HG03066 (cell line): ENCODE measurements around the gene NUP62CL.

ENCODE experiments used
- ATAC-seq: cut with Tn5 transposase; IDR thresholded peaks from one replicate; pipeline ENCODE4 v1.9.1; 2021; ENCODE audit warnings: low read depth; ENCODE audit not compliant: unreplicated experiment

The NUP62CL gene

GRCh38 chrX:107154787-107155620 lies 51.2 kb downstream of the NUP62CL start:
- ATAC-seq = no peak

GRCh38 chrX:107153005-107153404 lies 53.2 kb downstream of the NUP62CL start:
- ATAC-seq = no peak

DNA sequence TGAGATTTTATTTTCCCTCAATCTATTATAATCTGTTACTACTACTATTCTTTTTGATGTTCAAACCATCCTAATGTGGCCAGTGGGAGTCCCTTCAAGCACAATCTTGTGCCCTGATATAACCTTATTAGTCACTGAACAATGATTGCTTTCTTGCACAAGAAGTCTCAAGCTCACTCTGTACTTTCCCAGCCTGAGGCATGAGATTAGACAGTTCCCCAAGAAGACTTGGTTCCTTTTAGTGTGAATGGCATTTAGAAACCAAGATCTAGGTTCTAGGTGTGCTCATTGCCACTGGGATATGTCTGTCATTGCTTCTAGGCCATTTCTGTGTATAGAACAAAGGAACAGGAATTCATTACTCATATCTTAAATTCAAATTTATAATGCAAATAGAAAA lies 59.6 kb downstream of the NUP62CL start:
- no peak for ATAC-seq

GRCh38 chrX:107135965-107136307 lies 70.3 kb downstream of the NUP62CL start:
- no peak for ATAC-seq

GRCh38 chrX:107135049-107135964 lies 70.9 kb downstream of the NUP62CL start:
- no peak for ATAC-seq

- ATAC-seq = no peak
These were observed 82.5 kb downstream of the NUP62CL start for GRCh38 chrX:107123750-107124149.

DNA sequence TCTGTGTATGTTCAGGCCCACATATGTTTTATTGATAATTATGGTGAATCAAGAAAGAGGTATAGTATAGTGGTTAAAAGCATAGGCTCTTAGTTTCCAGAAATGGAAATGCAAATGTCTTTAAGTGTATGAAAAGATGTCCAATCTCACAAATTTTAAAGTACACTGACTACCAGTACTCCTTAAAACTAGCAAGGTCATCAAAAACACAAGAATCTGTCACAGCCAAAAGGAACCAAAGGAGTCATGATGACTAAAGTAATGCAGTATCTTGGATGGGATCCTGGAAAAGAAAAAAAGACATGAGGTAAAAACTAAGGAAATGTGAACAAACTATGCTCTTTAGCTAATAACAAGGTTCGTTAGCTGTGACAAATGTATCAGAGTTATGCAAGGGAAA lies 87.0 kb downstream of the NUP62CL start:
- ATAC-seq = no peak

- peak; percentile 99 for ATAC-seq
These were observed 87.7 kb downstream of the NUP62CL start, which contains the start of gene RBM41 for GRCh38 chrX:107118322-107119147. TSS of gene RBM41 (minus strand) at chrX:107118822. CDS start at chrX:107118773, 49 bp downstream.

DNA sequence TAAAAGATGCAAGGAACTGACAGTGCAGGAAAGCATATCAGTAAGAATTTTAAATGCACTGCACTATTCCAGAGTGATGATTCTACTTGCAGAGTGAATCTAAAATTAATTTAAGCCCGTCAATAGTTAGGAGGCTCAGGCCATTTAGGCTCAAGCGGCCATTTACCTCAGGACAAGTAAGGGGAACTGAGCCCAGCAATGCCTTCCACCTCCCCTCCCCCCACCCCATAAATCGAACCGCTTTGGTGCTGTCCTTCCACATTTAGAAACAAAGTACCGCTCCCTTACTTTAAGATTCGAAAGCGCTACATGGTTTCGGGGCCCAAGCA lies 88.3 kb downstream of the NUP62CL start:
- peak; percentile 16 for ATAC-seq

- ATAC-seq = no peak
These were observed 98.8 kb downstream of the NUP62CL start for GRCh38 chrX:107107459-107107858.

GRCh38 chrX:107102980-107103379 lies 103.3 kb downstream of the NUP62CL start:
- ATAC-seq = no peak

DNA sequence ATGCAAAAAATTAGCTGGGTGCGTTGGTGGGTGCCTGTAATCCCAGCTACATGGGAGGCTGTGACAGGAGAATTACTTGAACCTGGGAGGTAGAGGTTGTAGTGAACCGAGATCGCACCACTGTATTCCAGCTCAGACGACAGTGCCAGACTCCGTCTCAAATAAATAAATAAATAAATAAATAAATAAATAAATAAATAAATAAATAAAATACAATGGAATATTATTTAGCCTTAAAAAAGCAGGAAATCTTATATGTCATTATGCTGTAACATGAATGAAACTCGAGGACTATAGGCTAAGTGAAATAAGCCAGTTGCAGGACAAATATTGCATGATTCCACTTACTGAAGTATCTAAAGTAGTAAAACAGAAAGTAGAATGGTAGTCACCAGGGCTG lies 130.1 kb downstream of the NUP62CL start:
- no peak for ATAC-seq
